Loucy (cell line): ENCODE measurements around the gene ARG1.

Experiments used
- CTCF ChIP-seq: fragments of 200-600 bp; sonication (generic); conservative IDR thresholded peaks from 2 replicates; pipeline ENCODE4 v1.5.1; 2014; ENCODE audit warnings: mild to moderate bottlenecking, antibody characterized with exemption, low read length
- EZH2phosphoT487 ChIP-seq: fragments of 200-600 bp; IDR thresholded peaks from 2 replicates; pipeline ENCODE4 v1.6.1; 2018; ENCODE audit warnings: antibody characterized with exemption, mild to moderate bottlenecking, moderate library complexity, borderline replicate concordance

- TF ChIP-seq CTCF (no peak), EZH2phosphoT487 (no peak)
These were observed 2.9 kb downstream of the ARG1 start for GRCh38 chr6:131575834-131576478.
